Measurements from ENCODE around the gene CASP7.

CASP7 gene

DNA sequence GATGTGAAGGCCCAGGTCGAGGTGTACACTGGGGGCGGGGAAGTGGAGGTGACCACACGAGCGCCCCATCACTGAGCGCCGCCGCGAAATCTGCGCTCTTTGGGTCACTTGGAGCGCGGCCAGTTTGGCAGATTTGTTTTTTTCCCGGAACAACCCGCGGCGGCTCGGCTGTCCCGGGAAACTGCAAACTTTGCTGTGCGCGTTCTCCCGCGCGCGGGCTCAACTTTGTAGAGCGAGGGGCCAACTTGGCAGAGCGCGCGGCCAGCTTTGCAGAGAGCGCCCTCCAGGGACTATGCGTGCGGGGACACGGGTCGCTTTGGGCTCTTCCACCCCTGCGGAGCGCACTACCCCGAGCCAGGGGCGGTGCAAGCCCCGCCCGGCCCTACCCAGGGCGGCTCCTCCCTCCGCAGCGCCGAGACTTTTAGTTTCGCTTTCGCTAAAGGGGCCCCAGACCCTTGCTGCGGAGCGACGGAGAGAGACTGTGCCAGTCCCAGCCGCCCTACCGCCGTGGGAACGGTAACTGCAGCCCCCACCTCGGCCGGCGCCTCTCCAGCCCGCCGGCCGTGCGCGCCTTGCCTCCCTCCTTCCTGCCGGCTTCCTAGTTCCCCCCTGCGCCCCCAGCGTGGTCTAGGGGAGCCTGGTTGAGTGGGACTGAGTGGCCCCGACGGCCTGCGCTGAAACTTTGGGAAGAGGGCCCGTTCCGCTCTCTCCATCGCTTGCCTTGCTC, at the start of gene CASP7:
Gene CASP7 (plus strand): TSS at position 450 of the 727 bp plus-strand sequence. CDS start 17,582 bp downstream, outside the sequence.
- TF ChIP-seq, protein P1, sequence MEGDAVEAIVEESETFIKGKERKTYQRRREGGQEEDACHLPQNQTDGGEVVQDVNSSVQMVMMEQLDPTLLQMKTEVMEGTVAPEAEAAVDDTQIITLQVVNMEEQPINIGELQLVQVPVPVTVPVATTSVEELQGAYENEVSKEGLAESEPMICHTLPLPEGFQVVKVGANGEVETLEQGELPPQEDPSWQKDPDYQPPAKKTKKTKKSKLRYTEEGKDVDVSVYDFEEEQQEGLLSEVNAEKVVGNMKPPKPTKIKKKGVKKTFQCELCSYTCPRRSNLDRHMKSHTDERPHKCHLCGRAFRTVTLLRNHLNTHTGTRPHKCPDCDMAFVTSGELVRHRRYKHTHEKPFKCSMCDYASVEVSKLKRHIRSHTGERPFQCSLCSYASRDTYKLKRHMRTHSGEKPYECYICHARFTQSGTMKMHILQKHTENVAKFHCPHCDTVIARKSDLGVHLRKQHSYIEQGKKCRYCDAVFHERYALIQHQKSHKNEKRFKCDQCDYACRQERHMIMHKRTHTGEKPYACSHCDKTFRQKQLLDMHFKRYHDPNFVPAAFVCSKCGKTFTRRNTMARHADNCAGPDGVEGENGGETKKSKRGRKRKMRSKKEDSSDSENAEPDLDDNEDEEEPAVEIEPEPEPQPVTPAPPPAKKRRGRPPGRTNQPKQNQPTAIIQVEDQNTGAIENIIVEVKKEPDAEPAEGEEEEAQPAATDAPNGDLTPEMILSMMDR (IDR thresholded peaks at IDR 0.05; ENCODE audit: insufficient read depth, low read depth, low read length, missing control alignments) = peak; percentile 25
- peak; percentile 92 for DNase-seq (ENCODE audit: low read depth)
- H3K4me3 ChIP-seq (ENCODE audit: low read depth, low read length) = peak within 1 kb of the TSS; percentile 87

DNA sequence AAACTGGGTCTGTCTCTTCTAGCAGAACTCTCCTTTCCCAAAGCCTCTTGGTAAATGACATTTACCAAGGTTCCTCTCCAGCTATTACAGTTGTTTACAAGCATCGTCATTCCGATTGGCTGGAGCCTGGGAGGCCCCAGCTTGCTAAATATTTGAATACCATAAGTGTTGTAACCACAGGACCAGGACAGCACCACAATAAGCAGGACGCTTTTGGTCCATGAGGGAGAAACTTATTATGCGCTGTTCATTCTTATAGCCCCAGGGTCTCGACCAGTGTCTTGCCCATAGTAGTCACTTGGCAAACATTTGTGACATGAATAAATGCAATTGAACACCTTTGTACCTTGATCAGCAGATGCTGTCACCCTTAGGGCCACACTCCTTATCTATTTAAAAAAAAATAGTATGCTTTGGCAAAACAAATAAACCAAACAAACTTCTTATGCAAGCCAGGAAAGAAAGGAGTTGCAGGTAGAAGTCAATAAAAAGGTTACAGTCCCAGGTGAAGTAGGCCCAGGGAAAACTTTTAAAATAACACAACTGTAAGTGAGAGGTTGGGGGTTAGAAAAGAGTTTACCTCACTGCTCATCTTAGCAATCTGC, 48.7 kb upstream of the CASP7 start:
- DNase-seq (ENCODE audit: low read depth) = no peak
- H3K4me3 ChIP-seq (ENCODE audit: low read depth, low read length) = no peak overlapping the region
- TF ChIP-seq, protein P1 (IDR thresholded peaks at IDR 0.05; ENCODE audit: insufficient read depth, low read depth, low read length, missing control alignments) = no peak

DNA sequence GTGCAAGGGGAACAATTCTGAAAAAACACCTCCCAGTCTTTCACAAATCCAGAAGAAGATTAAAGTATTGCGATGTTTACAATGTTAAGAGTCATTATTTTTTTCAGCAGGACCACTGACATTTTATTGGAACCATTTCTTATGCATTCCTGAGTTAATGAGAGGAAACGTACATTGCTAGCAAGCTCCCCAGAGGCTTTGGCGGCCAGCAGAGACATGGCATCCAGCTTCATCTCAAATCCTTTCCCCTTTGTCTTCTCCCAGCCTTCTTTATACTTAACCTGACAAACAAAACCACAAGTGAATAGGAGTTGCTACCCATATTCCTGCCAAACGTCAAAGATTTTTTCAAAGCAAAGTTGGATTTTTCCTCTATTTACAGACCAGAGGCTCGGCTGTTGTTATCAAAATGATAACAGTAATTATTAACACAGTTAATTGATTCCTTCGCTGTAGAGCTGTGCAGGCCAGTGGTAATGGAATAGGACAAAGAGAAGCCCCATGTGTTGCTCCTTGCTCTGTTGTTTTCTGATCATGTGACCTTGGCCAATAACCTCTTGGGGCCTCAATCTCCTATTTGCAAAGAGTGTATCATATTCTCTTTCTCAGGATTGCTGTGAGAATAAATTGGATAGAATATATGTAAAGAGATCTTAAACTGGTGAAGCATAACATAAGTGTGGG, 47.9 kb upstream of the CASP7 start:
- TF ChIP-seq, protein P1 (IDR thresholded peaks at IDR 0.05; ENCODE audit: insufficient read depth, low read depth, low read length, missing control alignments) = no peak
- DNase-seq (ENCODE audit: low read depth) = no peak
- no peak overlapping the region for H3K4me3 ChIP-seq (ENCODE audit: low read depth, low read length)

DNA sequence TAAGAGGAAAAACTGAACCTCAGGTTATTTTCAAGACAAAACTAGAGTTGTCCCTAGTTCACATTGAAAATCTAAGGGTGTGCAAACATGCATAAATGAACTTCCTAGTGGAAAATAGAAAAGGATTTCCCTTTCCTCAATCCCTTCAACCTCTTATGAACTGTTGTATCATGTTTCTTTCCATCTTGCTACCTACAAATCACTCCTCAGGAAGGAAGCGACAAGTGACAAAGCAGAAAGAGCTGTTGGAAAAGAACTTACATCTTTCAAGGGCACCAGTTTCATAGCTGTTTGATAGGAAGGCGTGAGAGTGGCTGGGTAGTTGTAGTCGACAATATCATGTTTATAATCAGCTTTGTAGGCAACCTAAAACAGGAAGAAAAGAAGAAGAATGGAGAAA, 39.7 kb upstream of the CASP7 start:
- DNase-seq (ENCODE audit: low read depth) = no peak
- H3K4me3 ChIP-seq (ENCODE audit: low read depth, low read length) = no peak overlapping the region
- TF ChIP-seq, protein P1 (IDR thresholded peaks at IDR 0.05; ENCODE audit: insufficient read depth, low read depth, low read length, missing control alignments) = no peak

DNA sequence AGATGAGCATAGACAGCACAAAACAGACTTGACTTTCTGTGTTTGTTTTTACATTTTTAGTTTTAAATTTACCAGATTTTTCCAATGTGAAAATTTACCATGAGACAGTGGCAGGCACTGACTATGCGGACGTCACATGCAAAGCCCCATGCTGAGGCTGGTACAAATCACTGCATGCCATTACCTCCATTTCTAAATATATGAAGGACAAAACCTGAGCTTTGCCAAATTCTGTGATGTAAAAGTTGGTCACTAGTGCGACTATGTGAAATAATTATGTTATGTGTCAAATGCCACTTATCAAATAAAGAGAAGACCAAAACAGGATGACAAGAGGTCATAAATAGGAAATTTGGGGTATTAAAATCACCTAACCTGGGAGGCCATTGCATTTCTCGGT, 38.0 kb upstream of the CASP7 start:
- DNase-seq (ENCODE audit: low read depth) = no peak
- TF ChIP-seq, protein P1 (IDR thresholded peaks at IDR 0.05; ENCODE audit: insufficient read depth, low read depth, low read length, missing control alignments) = no peak
- H3K4me3 ChIP-seq (ENCODE audit: low read depth, low read length) = no peak overlapping the region

DNA sequence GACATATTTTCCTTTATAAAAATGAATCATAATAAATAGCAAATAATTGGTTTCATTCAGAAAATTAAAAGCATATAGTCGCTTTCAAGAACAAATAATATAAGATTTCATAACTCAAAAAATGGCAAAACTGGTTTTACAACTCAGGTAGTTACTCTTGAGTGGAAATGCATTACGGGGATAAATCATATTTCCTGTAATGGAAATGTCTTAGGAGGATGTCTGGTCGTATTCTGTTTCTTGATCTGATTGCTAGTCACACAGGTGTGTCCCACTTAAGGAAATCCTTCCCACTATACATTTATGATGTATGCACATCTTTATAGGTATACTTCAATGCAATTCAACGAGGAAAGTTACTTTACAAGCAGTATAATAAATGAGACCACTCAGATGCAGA, 36.5 kb upstream of the CASP7 start:
- no peak overlapping the region for H3K4me3 ChIP-seq (ENCODE audit: low read depth, low read length)
- TF ChIP-seq, protein P1 (IDR thresholded peaks at IDR 0.05; ENCODE audit: insufficient read depth, low read depth, low read length, missing control alignments) = no peak
- no peak for DNase-seq (ENCODE audit: low read depth)

All from GM12865 (cell line).